Measurements from ENCODE around the gene FAIM2. TPM values are rescaled to one million over a fixed set of nuclear protein-coding genes. Genes with fewer than 3 reads are reported as not detected.
A peak's percentile ranks its signal among the peaks of the same experiment; 100 is the strongest.

The FAIM2 gene
- 0.49 TPM for total RNA-seq (2021; ENCODE audit: unreplicated experiment)
- 0.07 TPM for polyA plus RNA-seq (2012; ENCODE audit: insufficient read length)
- Bru-seq, nascent RNA = percentile 13 among the genes with signal in this experiment
- percentile 7 among the genes with signal in this experiment for BruChase-seq, experiment 1, labeled RNA remaining after a 2-hour chase
- BruChase-seq, experiment 2, labeled RNA remaining after a 6-hour chase = percentile 17 among the genes with signal in this experiment
- long read RNA-seq, partial matches to known transcripts = 0 of 1 reads
- long read RNA-seq, other reads (novel, unspliced or antisense) = 1 of 1 reads

DNA sequence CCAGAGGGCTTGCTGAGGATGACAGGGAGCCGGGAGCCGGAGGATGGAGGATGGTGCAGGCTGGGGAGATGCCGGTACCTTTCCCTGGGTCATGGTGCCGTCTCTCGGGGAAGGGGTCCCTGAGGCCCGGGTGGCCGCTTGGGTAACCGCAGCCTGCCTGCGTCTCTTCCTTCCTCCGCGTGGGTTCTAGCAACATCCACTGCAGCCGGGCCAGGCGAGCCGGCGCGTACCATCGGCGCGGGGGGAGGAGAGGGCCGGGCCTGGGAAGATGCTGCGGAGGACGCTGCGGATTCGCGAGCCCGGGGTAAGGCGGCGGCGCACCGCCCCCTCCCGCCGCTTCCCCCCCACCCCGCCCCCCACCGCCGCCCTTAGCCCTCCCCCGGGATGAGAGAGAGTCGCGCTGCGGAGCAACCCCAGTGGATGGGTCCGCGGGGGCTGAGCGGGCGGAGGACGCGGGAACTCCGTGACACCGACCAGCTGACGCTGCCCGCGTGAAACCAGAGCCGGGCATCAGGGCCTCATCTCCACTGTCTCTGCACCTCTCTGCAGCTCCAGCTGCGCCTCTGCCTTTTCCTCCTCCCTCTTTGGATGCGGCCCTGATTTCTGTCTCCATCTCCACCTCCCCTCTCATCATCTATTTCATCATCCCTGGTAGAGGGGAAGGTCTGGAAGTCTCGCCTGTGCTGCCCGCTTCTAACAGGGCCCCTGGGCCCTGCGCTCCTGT, at the start of gene FAIM2:
Gene FAIM2, minus strand, starts transcription at position 201 of the 724 bp plus-strand sequence. Its CDS starts 108 bp downstream, at position 93.
- no peak for TF ChIP-seq TCF7L2 (IDR thresholded peaks at IDR 0.05; ENCODE audit: low read depth, low read length)
- ATAC-seq (no peak), DNase-seq (ENCODE audit: low read depth, low spot score) (no peak)
- POLR2A ChIA-PET = no interaction called here
- Histone ChIP-seq H3K4me3 (ENCODE audit: low read depth in 2 of 2, low read length in 2 of 2) (no peak within 1 kb of the TSS; a peak in 1 of 4 replicates), H3K4me1 (ENCODE audit: control insufficient read depth, insufficient read depth, low read length) (no peaks in the 10 kb centered on the region), H3K9me3 (ENCODE audit: control insufficient read depth, insufficient read depth, low read depth, low read length) (no peaks in the 10 kb centered on the region), H3K27me3 (ENCODE audit: control insufficient read depth, insufficient read depth, low read length) (no peaks in the 10 kb centered on the region), H3K27ac (ENCODE audit: low read length) (no peak within 1 kb of the TSS), H3K36me3 (ENCODE audit: control insufficient read depth, insufficient read depth, low read length) (no peaks in the 10 kb centered on the region)
- in situ Hi-C loops (cut with HindIII; ENCODE audit: low pct_unique_long_range_greater_than_20kb, low sequenced_read_pairs) = no loop called here
- BruUV-seq (replicated peaks) = no TSS peak
- CTCF ChIA-PET = no interaction called here
- intact Hi-C loops (cut with micrococcal nuclease; ENCODE audit: unreplicated experiment) = no loop called here

DNA sequence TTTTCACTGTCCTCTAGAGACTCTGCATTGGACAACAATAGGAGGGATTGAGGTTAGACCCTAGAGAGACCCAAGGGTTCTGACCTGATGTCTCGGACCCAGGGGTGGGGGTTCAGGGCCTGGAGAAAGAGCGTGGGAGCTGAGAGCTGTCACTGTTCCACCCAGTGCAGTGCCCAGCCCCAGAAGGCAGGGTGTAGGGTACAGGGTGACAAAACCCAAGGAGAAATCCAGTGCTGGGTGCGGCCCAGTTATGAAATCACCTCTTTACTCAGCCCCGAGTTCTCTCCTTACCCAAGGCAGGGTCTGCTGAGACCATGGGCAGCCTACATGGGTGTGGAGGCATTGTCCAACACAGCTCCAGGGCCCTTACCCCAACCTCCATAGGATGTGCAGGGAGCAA, 49.5 kb upstream of the FAIM2 start:
- no peak for TF ChIP-seq TCF7L2 (IDR thresholded peaks at IDR 0.05; ENCODE audit: low read depth, low read length)
- Histone ChIP-seq H3K27me3 (ENCODE audit: control insufficient read depth, insufficient read depth, low read length) (no peaks in the 10 kb centered on the region), H3K36me3 (ENCODE audit: control insufficient read depth, insufficient read depth, low read length) (no peaks in the 10 kb centered on the region), H3K9me3 (ENCODE audit: control insufficient read depth, insufficient read depth, low read depth, low read length) (no peaks in the 10 kb centered on the region), H3K4me3 (ENCODE audit: low read depth in 2 of 2, low read length in 2 of 2) (no peak overlapping the region), H3K27ac (ENCODE audit: low read length) (peak overlapping the region; percentile 34; the same call in 1 of the 2 replicates), H3K4me1 (ENCODE audit: control insufficient read depth, insufficient read depth, low read length) (no peaks in the 10 kb centered on the region)
- intact Hi-C loops (cut with micrococcal nuclease; ENCODE audit: unreplicated experiment) (loop anchor here (10.0 kb wide), 1 partner anchor 178 kb away; no protein-coding TSS in a partner anchor), in situ Hi-C loops (cut with HindIII; ENCODE audit: low pct_unique_long_range_greater_than_20kb, low sequenced_read_pairs) (no loop called here)
- DNase-seq (ENCODE audit: low read depth, low spot score) = no peak
- CTCF ChIA-PET = interaction anchor here (0.7 kb wide), 1 partner anchor 8 kb away, joined by 3 read pairs; no protein-coding TSS in a partner anchor
- ATAC-seq = no peak
- POLR2A ChIA-PET = interaction anchor here (0.6 kb wide), 1 partner anchor 10 kb away, joined by 10 read pairs; no protein-coding TSS in a partner anchor
- BruUV-seq (replicated peaks) = no TSS peak

DNA sequence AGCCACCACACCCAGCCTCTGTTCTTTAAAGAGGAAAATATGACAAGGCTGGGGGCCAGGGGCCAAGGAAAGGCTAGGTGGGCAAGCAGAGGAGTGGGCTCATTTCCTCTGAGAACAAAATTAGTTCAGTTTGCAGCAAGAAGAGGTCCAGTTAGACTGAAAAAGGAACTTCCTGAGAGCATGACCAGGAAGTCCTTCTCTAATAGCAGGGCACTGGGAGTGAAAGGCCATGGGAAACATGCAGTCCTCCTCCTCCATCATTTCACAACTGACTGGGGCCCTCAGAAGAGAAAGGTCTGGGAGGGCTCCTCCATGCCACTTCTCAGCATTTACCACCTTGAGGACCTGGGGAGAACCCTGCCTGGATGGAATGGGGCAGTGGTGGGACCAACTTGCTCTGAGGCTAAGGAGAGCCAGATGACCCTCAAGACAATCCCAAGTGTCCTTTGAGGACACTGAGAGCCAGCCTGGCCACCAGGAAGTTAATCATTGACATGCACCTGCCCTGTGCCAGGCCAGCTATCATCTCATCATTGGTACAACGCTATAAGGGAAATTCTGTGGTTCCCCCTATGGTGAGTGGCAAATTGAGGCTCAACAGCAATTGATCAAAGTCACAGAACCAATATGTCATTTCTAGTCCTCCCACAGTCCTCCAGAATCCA, 48.8 kb upstream of the FAIM2 start:
- Histone ChIP-seq H3K36me3 (ENCODE audit: control insufficient read depth, insufficient read depth, low read length) (no peaks in the 10 kb centered on the region), H3K4me1 (ENCODE audit: control insufficient read depth, insufficient read depth, low read length) (no peaks in the 10 kb centered on the region), H3K27me3 (ENCODE audit: control insufficient read depth, insufficient read depth, low read length) (no peaks in the 10 kb centered on the region), H3K4me3 (ENCODE audit: low read depth in 2 of 2, low read length in 2 of 2) (no peak overlapping the region), H3K9me3 (ENCODE audit: control insufficient read depth, insufficient read depth, low read depth, low read length) (no peaks in the 10 kb centered on the region), H3K27ac (ENCODE audit: low read length) (no peak overlapping the region; the same call in 1 of the 2 replicates)
- ATAC-seq (no peak), DNase-seq (ENCODE audit: low read depth, low spot score) (no peak)
- no TSS peak for BruUV-seq (replicated peaks)
- TF ChIP-seq SIN3A (IDR thresholded peaks at IDR 0.05; ENCODE audit: borderline replicate concordance, insufficient read depth, low read depth, low read length) = no peak
- TF ChIP-seq, protein P1, sequence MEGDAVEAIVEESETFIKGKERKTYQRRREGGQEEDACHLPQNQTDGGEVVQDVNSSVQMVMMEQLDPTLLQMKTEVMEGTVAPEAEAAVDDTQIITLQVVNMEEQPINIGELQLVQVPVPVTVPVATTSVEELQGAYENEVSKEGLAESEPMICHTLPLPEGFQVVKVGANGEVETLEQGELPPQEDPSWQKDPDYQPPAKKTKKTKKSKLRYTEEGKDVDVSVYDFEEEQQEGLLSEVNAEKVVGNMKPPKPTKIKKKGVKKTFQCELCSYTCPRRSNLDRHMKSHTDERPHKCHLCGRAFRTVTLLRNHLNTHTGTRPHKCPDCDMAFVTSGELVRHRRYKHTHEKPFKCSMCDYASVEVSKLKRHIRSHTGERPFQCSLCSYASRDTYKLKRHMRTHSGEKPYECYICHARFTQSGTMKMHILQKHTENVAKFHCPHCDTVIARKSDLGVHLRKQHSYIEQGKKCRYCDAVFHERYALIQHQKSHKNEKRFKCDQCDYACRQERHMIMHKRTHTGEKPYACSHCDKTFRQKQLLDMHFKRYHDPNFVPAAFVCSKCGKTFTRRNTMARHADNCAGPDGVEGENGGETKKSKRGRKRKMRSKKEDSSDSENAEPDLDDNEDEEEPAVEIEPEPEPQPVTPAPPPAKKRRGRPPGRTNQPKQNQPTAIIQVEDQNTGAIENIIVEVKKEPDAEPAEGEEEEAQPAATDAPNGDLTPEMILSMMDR (IDR thresholded peaks at IDR 0.05) = no peak
- no peak for TF ChIP-seq TCF7L2 (IDR thresholded peaks at IDR 0.05; ENCODE audit: low read depth, low read length)
- TF ChIP-seq POLR2AphosphoS5 (IDR thresholded peaks at IDR 0.05; ENCODE audit: low read depth, low read length) = no peak
- TF ChIP-seq, protein P2, sequence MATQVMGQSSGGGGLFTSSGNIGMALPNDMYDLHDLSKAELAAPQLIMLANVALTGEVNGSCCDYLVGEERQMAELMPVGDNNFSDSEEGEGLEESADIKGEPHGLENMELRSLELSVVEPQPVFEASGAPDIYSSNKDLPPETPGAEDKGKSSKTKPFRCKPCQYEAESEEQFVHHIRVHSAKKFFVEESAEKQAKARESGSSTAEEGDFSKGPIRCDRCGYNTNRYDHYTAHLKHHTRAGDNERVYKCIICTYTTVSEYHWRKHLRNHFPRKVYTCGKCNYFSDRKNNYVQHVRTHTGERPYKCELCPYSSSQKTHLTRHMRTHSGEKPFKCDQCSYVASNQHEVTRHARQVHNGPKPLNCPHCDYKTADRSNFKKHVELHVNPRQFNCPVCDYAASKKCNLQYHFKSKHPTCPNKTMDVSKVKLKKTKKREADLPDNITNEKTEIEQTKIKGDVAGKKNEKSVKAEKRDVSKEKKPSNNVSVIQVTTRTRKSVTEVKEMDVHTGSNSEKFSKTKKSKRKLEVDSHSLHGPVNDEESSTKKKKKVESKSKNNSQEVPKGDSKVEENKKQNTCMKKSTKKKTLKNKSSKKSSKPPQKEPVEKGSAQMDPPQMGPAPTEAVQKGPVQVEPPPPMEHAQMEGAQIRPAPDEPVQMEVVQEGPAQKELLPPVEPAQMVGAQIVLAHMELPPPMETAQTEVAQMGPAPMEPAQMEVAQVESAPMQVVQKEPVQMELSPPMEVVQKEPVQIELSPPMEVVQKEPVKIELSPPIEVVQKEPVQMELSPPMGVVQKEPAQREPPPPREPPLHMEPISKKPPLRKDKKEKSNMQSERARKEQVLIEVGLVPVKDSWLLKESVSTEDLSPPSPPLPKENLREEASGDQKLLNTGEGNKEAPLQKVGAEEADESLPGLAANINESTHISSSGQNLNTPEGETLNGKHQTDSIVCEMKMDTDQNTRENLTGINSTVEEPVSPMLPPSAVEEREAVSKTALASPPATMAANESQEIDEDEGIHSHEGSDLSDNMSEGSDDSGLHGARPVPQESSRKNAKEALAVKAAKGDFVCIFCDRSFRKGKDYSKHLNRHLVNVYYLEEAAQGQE (IDR thresholded peaks at IDR 0.05; ENCODE audit: insufficient read depth in 1 of 2, low read depth in 2 of 2, low read length in 1 of 2) = no peak
- intact Hi-C loops (cut with micrococcal nuclease; ENCODE audit: unreplicated experiment) (loop anchor here (10.0 kb wide), 1 partner anchor 178 kb away; no protein-coding TSS in a partner anchor), in situ Hi-C loops (cut with HindIII; ENCODE audit: low pct_unique_long_range_greater_than_20kb, low sequenced_read_pairs) (no loop called here)
- CTCF ChIA-PET = no interaction called here
- POLR2A ChIA-PET = no interaction called here

All from Panc1 (cell line).